ENCODE measurements around the gene CDKAL1.

DNA sequence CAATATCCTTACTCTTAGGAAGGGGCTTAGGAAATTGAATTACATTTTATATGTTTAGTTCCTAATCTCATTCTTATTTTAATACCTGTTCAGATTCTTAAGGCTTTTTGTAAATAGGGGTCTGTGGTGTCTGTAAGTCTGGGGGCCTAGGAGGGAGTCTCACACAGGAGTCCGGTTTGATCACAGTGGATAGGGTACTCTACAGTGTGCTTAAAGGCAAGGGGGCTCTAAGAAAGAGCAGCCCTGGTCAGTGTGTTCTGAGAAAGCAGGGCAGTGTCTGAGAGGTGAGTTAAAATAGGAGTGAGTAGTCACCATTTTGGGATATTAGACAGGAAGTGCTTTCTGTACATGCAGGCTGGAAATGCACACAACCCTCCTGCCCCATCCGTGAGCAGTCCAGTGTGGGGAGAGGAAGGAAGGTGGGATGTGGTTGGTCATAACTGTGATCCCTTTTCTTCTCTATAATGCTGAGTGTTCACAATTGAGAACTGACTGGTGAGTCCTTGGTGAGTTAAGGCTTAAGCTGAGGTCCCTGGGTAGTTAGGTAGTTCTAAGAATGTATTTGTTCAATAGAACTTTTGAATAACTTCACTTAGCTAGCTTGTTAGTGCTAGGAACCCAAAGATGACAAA lies 50.0 kb downstream of the CDKAL1 start:
- TF ChIP-seq, protein P1, sequence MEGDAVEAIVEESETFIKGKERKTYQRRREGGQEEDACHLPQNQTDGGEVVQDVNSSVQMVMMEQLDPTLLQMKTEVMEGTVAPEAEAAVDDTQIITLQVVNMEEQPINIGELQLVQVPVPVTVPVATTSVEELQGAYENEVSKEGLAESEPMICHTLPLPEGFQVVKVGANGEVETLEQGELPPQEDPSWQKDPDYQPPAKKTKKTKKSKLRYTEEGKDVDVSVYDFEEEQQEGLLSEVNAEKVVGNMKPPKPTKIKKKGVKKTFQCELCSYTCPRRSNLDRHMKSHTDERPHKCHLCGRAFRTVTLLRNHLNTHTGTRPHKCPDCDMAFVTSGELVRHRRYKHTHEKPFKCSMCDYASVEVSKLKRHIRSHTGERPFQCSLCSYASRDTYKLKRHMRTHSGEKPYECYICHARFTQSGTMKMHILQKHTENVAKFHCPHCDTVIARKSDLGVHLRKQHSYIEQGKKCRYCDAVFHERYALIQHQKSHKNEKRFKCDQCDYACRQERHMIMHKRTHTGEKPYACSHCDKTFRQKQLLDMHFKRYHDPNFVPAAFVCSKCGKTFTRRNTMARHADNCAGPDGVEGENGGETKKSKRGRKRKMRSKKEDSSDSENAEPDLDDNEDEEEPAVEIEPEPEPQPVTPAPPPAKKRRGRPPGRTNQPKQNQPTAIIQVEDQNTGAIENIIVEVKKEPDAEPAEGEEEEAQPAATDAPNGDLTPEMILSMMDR (IDR thresholded peaks at IDR 0.05): no peak
- TF ChIP-seq POLR2AphosphoS5 (IDR thresholded peaks at IDR 0.05) (no peak), POLR2A (IDR thresholded peaks at IDR 0.05) (no peak)
